Neural progenitor cell (in vitro differentiated cells): Measurements from ENCODE around the gene ATP6V0E1.

ENCODE experiments used
- EZH2phosphoT487 ChIP-seq: fragments of 200-600 bp; sonication (generic); IDR thresholded peaks from 2 replicates; pipeline ENCODE4 v1.6.1; 2017; ENCODE audit warnings: antibody characterized with exemption
- TF ChIP-seq, protein P1 (sequence below): fragments of 200-600 bp; sonication (generic); IDR thresholded peaks from 2 replicates; pipeline ENCODE4 v1.5.1; 2017; ENCODE audit warnings: antibody characterized with exemption, mild to moderate bottlenecking

DNA sequence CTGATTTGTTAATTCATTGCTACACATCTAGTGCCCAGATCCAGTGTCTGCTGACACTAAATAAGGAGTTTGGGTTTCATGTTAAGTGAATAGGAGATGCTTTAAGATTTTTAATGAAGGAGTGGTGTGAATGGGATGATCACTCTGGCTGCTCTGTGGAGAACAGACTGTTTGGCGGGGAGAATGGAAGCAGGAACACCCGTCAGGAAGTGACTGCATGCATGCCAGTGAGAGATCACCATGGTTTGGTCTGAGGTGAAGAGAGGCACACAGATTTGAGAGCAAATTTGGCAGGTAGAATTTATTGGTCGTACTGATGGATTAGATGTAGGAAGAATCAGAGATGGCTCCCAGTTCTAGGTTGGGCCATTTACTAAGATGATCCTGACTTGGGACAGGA, 19.8 kb downstream of the ATP6V0E1 start:
- TF ChIP-seq, protein P1, sequence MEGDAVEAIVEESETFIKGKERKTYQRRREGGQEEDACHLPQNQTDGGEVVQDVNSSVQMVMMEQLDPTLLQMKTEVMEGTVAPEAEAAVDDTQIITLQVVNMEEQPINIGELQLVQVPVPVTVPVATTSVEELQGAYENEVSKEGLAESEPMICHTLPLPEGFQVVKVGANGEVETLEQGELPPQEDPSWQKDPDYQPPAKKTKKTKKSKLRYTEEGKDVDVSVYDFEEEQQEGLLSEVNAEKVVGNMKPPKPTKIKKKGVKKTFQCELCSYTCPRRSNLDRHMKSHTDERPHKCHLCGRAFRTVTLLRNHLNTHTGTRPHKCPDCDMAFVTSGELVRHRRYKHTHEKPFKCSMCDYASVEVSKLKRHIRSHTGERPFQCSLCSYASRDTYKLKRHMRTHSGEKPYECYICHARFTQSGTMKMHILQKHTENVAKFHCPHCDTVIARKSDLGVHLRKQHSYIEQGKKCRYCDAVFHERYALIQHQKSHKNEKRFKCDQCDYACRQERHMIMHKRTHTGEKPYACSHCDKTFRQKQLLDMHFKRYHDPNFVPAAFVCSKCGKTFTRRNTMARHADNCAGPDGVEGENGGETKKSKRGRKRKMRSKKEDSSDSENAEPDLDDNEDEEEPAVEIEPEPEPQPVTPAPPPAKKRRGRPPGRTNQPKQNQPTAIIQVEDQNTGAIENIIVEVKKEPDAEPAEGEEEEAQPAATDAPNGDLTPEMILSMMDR, result no peak
- no peak for TF ChIP-seq EZH2phosphoT487
